K562 (cell line): ENCODE measurements around the gene CHMP5. TPM values are rescaled to one million over a fixed set of nuclear protein-coding genes. Genes with fewer than 3 reads are reported as not detected.
A peak's percentile ranks its signal among the peaks of the same experiment; 100 is the strongest.

Experiments
- CHD4 ChIP-seq: fragments of 200-600 bp; sonication (generic); IDR thresholded peaks from 3 replicates; pipeline ENCODE4 v1.6.1; 2012; ENCODE audit warnings: low read depth, mild to moderate bottlenecking, mixed read lengths, low read length, inconsistent platforms; ENCODE audit not compliant: insufficient read depth, insufficient replicate concordance, poor library complexity, severe bottlenecking
- CTBP1 ChIP-seq: fragments of 450-650 bp; IDR thresholded peaks from 2 replicates; pipeline ENCODE4 v1.6.1; 2016; ENCODE audit warnings: borderline replicate concordance
- HES1 ChIP-seq: fragments of 450-650 bp; IDR thresholded peaks from 2 replicates; pipeline ENCODE4 v1.6.1; 2016; ENCODE audit warnings: low read depth, mild to moderate bottlenecking, moderate library complexity
- POLR2AphosphoS5 ChIP-seq: IDR thresholded peaks from 2 replicates; pipeline ENCODE4 v1.6.1; 2011; ENCODE audit warnings: mild to moderate bottlenecking, low read depth, low read length, moderate library complexity; ENCODE audit not compliant: control insufficient read depth, insufficient read depth
- POLR2G ChIP-seq: fragments of 200-400 bp; formaldehyde crosslinking; IDR thresholded peaks from 2 replicates; pipeline ENCODE4 v1.6.1; 2017; ENCODE audit warnings: low read depth, mild to moderate bottlenecking, antibody characterized with exemption, low read length, moderate library complexity
- RFX5 ChIP-seq: IDR thresholded peaks from 2 replicates; pipeline ENCODE4 v1.6.1; 2011; ENCODE audit warnings: low read depth, mild to moderate bottlenecking, improper control_type of control experiment, low read length
- SAP30 ChIP-seq: fragments of 200-600 bp; sonication (generic); IDR thresholded peaks from 2 replicates; pipeline ENCODE4 v1.6.1; 2012; ENCODE audit warnings: borderline replicate concordance, low read depth, mild to moderate bottlenecking, moderate library complexity, low read length, control low read depth, inconsistent platforms; ENCODE audit not compliant: insufficient read depth, poor library complexity, severe bottlenecking
- TBP ChIP-seq: optimal IDR thresholded peaks from 2 replicates; pipeline ENCODE3; 2011; ENCODE audit warnings: low read depth, low read length, improper control_type of control experiment
- ZBTB7A ChIP-seq: IDR thresholded peaks from 2 replicates; pipeline ENCODE4 v1.6.1; 2011; ENCODE audit warnings: low read depth, mild to moderate bottlenecking, low read length, moderate library complexity, borderline replicate concordance; ENCODE audit not compliant: control insufficient read depth
- ZNF134 ChIP-seq: fragments of 250-450 bp; sonication (Bioruptor Pico); conservative IDR thresholded peaks from 2 replicates; pipeline ENCODE4 v1.4.0; 2020
- ZNF311 ChIP-seq: fragments of 250-450 bp; sonication (Bioruptor Pico); IDR thresholded peaks from 2 replicates; pipeline ENCODE4 v1.4.0; 2020; ENCODE audit warnings: mild to moderate bottlenecking, moderate library complexity
- ZNF318 ChIP-seq, 2 experiments: fragments of 450-650 bp; IDR thresholded peaks; 2 replicates each; pipeline ENCODE4 v1.6.1; 2016; ENCODE audit warnings: mild to moderate bottlenecking in 2 of 2, borderline replicate concordance in 1 of 2, low read depth in 1 of 2, moderate library complexity in 1 of 2
- ZNF354B ChIP-seq: fragments of 250-450 bp; sonication (Bioruptor Pico); IDR thresholded peaks from 2 replicates; pipeline ENCODE4 v1.4.0; 2020
- ZNF436 ChIP-seq: fragments of 250-450, 450-650 bp; sonication (Bioruptor Pico); formaldehyde crosslinking; IDR thresholded peaks from 2 replicates; pipeline ENCODE4 v1.7.0; 2020; ENCODE audit warnings: mild to moderate bottlenecking
- ZNF589 ChIP-seq: fragments of 200-800 bp; sonication (Bioruptor generic); IDR thresholded peaks from 2 replicates; pipeline ENCODE4 v1.6.1; 2016; ENCODE audit warnings: low read depth, missing genetic modification characterization, missing compliant biosample characterization
- ZNF639 ChIP-seq, 2 experiments: fragments of 200-800 bp in 1 of 2; sonication (Bioruptor generic) in 1 of 2; sonication (generic) in 1 of 2; formaldehyde crosslinking in 1 of 2; IDR thresholded peaks in 1 of 2; conservative IDR thresholded peaks in 1 of 2; 2 replicates each; pipeline versions ENCODE4 v1.5.0 to v1.6.1; 2016 to 2020; ENCODE audit warnings: missing compliant biosample characterization in 1 of 2, missing genetic modification characterization in 1 of 2, missing genetic modification reagents in 1 of 2
- ZNF668 ChIP-seq: fragments of 250-450 bp; sonication (Bioruptor Pico); IDR thresholded peaks from 2 replicates; pipeline ENCODE4 v1.8.0; 2022; ENCODE audit warnings: mild to moderate bottlenecking, inconsistent platforms
- polyA plus RNA-seq, 8 experiments: library from polyadenylated mRNA; depleted of rRNA in 4 of 8; stranded (reverse) in 5 of 8; unstranded in 3 of 8; fragments of >200 nt; fragmentation: Nextera tagmentation in 2 of 8; fragmentation: Illumina TruSeq in 1 of 8; extraction: Ambion mirVana in 2 of 8; extraction: Trizol in 1 of 8; gene quantifications; 2 replicates each; pipeline versions ENCODE4 v1.2.1 to v1.2.3, GENCODE V29; 2011 to 2014; ENCODE audit warnings: inconsistent platforms in 1 of 8, missing spikeins in 1 of 8
- total RNA-seq, 7 experiments: library from RNA; depleted of rRNA in 6 of 7; stranded (reverse); fragments of >200 nt in 6 of 7; fragmentation: Illumina TruSeq in 2 of 7; extraction: Trizol in 2 of 7; gene quantifications; 2 replicates each; pipeline versions ENCODE4 v1.2.1 to v1.2.3, GENCODE V29; 2011 to 2021; ENCODE audit warnings: low replicate concordance in 1 of 7

CHMP5 gene
- total and polyA plus RNA-seq, 9 of the 15 experiments (the other 6 are each of a cell fraction or from before 2014, with no cell fraction given): 36.0 to 105 (median 54.9) TPM

GRCh38 chr9:33239921-33240320 lies 24.9 kb upstream of the CHMP5 start, which contains the start of gene SPINK4 (continued):
- TF ChIP-seq ZNF311 (CRISPR knock-in tag) (peak; percentile 68; the same call in 1 of the 2 replicates), ZNF589 (CRISPR knock-in tag) (peak; percentile 95), TBP (peak; percentile 45), CTBP1 (peak; percentile 99), CHD4 (no peak), POLR2AphosphoS5 (peak; percentile 92), RFX5 (no peak), SAP30 (no peak), POLR2G (peak; percentile 62), ZNF134 (CRISPR knock-in tag) (0 out of 2 replicates have a peak, but pooled peaks have one; percentile 29), ZNF639 (CRISPR knock-in tag; conservative IDR thresholded peaks at IDR 0.05 in 1 of 2, IDR thresholded peaks at IDR 0.05 in 1 of 2) (peak in 1 of 2 experiments; percentile 69; a peak in 1 of 4 replicates), ZNF436 (CRISPR knock-in tag) (no peak), ZNF668 (CRISPR knock-in tag) (no peak), HES1 (peak; percentile 89), ZNF354B (CRISPR knock-in tag) (0 out of 2 replicates have a peak, but pooled peaks have one; percentile 14), ZBTB7A (no peak), ZNF318 (IDR thresholded peaks at IDR 0.05; ENCODE audit: borderline replicate concordance in 1 of 2, low read depth in 1 of 2) (peak in 1 of 2 experiments; percentile 52; a peak in 1 of 4 replicates)
